ENCODE measurements around the gene BCKDHB. TPM values are rescaled to one million over a fixed set of nuclear protein-coding genes. Genes with fewer than 3 reads are reported as not detected.

The BCKDHB gene
- total RNA-seq, 1 experiment from 2014 or later = 17.7 TPM

DNA sequence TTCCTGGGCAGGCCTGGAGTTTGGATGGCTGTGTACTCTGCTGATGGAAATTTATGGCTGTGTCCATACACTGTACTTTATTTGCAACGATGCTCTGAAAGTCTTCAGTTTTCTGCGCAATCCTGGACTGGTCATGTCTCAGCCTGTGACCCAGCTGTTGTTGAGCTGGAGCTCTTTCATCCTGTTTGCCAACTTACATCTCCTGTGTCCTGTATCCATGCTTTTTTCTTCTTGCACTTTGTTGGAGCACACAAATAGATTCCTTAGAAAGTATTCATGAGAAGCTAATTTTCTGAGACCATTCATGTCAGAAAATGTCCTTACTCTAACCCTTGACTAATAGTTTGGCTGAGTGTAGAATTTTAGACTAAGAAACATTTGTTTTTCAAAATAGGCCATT, 251.2 kb downstream of the BCKDHB start:
- H3K4me3 Mint-ChIP-seq (ENCODE audit: unreplicated experiment) = no peak overlapping the region
- TF ChIP-seq, protein P1, sequence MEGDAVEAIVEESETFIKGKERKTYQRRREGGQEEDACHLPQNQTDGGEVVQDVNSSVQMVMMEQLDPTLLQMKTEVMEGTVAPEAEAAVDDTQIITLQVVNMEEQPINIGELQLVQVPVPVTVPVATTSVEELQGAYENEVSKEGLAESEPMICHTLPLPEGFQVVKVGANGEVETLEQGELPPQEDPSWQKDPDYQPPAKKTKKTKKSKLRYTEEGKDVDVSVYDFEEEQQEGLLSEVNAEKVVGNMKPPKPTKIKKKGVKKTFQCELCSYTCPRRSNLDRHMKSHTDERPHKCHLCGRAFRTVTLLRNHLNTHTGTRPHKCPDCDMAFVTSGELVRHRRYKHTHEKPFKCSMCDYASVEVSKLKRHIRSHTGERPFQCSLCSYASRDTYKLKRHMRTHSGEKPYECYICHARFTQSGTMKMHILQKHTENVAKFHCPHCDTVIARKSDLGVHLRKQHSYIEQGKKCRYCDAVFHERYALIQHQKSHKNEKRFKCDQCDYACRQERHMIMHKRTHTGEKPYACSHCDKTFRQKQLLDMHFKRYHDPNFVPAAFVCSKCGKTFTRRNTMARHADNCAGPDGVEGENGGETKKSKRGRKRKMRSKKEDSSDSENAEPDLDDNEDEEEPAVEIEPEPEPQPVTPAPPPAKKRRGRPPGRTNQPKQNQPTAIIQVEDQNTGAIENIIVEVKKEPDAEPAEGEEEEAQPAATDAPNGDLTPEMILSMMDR (IDR thresholded peaks at IDR 0.05; ENCODE audit: unreplicated experiment) = no peak
- no peaks in the 10 kb centered on the region for H3K27me3 Mint-ChIP-seq (ENCODE audit: insufficient read depth, unreplicated experiment)
- H3K27ac Mint-ChIP-seq (ENCODE audit: low read depth, unreplicated experiment) = no peak overlapping the region
- BruUV-seq (replicated peaks) = no TSS peak
- intact Hi-C loops (cut with micrococcal nuclease) = no loop called here
- CTCF ChIA-PET = no interaction called here
- no peaks in the 10 kb centered on the region for H3K4me1 Mint-ChIP-seq (ENCODE audit: insufficient read depth, unreplicated experiment)
- H3K36me3 Mint-ChIP-seq (ENCODE audit: insufficient read depth, unreplicated experiment) = no peaks in the 10 kb centered on the region
- H3K9me3 Mint-ChIP-seq (ENCODE audit: unreplicated experiment) = no peaks in the 10 kb centered on the region
- no peak for DNase-seq (ENCODE audit: unreplicated experiment)
- POLR2A ChIA-PET = no interaction called here

DNA sequence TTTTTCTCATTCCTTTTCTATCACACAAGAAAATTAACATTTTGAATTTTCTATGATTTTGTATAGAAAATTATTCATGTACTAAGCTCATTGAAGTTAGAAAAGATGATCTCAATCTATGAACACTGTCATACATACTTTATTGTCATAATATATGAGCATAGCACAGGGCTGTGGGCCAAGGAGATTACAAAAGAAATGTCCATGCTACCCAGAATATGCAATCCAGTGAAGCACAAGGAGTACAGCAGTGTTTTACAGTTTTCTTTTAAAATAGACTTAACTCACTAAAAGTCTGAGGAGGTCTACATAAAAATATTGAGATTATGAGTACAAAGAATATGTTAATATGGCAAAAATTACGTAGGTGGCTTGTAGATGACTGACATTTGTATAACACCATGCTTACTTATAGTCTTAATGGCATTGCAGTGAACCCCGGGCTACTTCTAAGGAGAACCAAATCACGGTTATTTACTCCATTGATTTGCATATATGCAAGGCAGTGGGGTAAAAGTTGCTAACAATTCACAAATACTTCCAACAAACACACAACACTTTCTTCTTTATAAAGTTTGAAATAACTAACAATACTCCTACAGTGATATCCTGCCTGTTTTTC, 257.1 kb downstream of the BCKDHB start:
- ChIA-PET POLR2A (no interaction called here), CTCF (no interaction called here)
- Mint-ChIP-seq H3K9me3 (ENCODE audit: unreplicated experiment) (no peaks in the 10 kb centered on the region), H3K36me3 (ENCODE audit: insufficient read depth, unreplicated experiment) (no peaks in the 10 kb centered on the region), H3K27ac (ENCODE audit: low read depth, unreplicated experiment) (no peak overlapping the region), H3K4me1 (ENCODE audit: insufficient read depth, unreplicated experiment) (peaks cover 6% of the 10 kb centered on the region), H3K4me3 (ENCODE audit: unreplicated experiment) (no peak overlapping the region), H3K27me3 (ENCODE audit: insufficient read depth, unreplicated experiment) (no peaks in the 10 kb centered on the region)
- TF ChIP-seq, protein P1 (IDR thresholded peaks at IDR 0.05; ENCODE audit: unreplicated experiment) = no peak
- intact Hi-C loops (cut with micrococcal nuclease) = no loop called here
- DNase-seq (ENCODE audit: unreplicated experiment) = peak; percentile 5
- no TSS peak for BruUV-seq (replicated peaks)

DNA sequence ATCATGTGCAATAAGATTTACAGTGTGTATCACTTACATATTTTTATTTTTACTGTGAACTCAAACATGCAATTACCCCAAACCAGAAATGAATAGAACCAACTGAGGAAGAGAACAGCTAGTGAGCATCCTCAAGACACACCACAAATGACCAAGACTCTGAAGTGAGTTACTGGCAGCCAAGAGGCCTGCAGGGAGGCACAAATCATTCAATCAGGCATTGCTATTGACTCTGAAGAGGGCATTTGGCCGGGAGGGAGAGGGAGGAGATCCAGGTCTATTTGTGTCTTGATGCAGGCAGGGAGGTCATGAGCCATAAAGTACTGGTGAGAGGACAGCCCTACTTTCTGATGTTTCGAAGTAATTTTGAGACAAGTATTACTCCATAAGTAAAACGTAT, 257.7 kb downstream of the BCKDHB start:
- TF ChIP-seq, protein P1 (IDR thresholded peaks at IDR 0.05; ENCODE audit: unreplicated experiment) = no peak
- intact Hi-C loops (cut with micrococcal nuclease) = no loop called here
- no TSS peak for BruUV-seq (replicated peaks)
- H3K4me3 Mint-ChIP-seq (ENCODE audit: unreplicated experiment) = no peak overlapping the region
- H3K27me3 Mint-ChIP-seq (ENCODE audit: insufficient read depth, unreplicated experiment) = no peaks in the 10 kb centered on the region
- POLR2A ChIA-PET = no interaction called here
- H3K4me1 Mint-ChIP-seq (ENCODE audit: insufficient read depth, unreplicated experiment) = peaks cover 6% of the 10 kb centered on the region
- H3K9me3 Mint-ChIP-seq (ENCODE audit: unreplicated experiment) = no peaks in the 10 kb centered on the region
- no peaks in the 10 kb centered on the region for H3K36me3 Mint-ChIP-seq (ENCODE audit: insufficient read depth, unreplicated experiment)
- DNase-seq (ENCODE audit: unreplicated experiment) = no peak
- H3K27ac Mint-ChIP-seq (ENCODE audit: low read depth, unreplicated experiment) = no peak overlapping the region
- CTCF ChIA-PET = interaction anchor here (0.7 kb wide), 1 partner anchor 183 kb away, joined by 3 read pairs; no protein-coding TSS in a partner anchor

DNA sequence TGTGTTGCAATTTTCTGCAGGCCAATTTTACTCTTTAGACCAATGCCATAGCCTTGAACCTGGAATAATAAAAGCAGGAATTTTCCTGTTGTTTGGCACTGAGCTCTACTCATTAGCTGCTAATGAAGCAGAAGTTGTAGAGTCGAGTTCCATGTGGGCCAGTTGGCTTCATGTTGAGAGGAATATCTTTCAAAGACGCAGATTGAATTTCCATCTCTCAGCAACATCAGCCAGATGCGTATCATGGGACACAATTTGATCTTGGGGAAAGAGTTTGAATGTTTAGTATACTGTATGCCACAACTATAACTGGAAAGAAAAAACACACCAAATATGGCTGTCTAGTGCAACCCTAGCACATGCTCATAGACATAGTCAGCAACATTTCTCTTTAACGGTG, 259.6 kb downstream of the BCKDHB start:
- ChIA-PET CTCF (no interaction called here), POLR2A (no interaction called here)
- no peak overlapping the region for H3K4me3 Mint-ChIP-seq (ENCODE audit: unreplicated experiment)
- no peaks in the 10 kb centered on the region for H3K36me3 Mint-ChIP-seq (ENCODE audit: insufficient read depth, unreplicated experiment)
- BruUV-seq (replicated peaks) = no TSS peak
- no peak for DNase-seq (ENCODE audit: unreplicated experiment)
- H3K27ac Mint-ChIP-seq (ENCODE audit: low read depth, unreplicated experiment) = no peak overlapping the region
- peaks cover 9% of the 10 kb centered on the region for H3K9me3 Mint-ChIP-seq (ENCODE audit: unreplicated experiment)
- TF ChIP-seq, protein P1 (IDR thresholded peaks at IDR 0.05; ENCODE audit: unreplicated experiment) = no peak
- peaks cover 6% of the 10 kb centered on the region for H3K4me1 Mint-ChIP-seq (ENCODE audit: insufficient read depth, unreplicated experiment)
- H3K27me3 Mint-ChIP-seq (ENCODE audit: insufficient read depth, unreplicated experiment) = no peaks in the 10 kb centered on the region
- intact Hi-C loops (cut with micrococcal nuclease) = no loop called here
